HL-60 (cell line): ENCODE results near the gene EXTL1.

ENCODE experiments used
- DNase-seq, 2 experiments: peaks; one replicate each; pipeline ENCODE4 v3.0.0-alpha.2; 2010 to 2020; ENCODE audit warnings: low read depth in 1 of 2, low spot score in 1 of 2
- H3K27ac ChIP-seq: fragments of 250-450 bp; sonication (Bioruptor Pico); replicated peaks from 2 replicates; pipeline ENCODE4 v1.5.1; 2020; ENCODE audit warnings: mild to moderate bottlenecking, moderate library complexity
- H3K27me3 ChIP-seq: fragments of 250-450 bp; sonication (Bioruptor Pico); 2 replicates; pipeline ENCODE4 v1.5.1; 2021; ENCODE audit warnings: mild to moderate bottlenecking, moderate library complexity; ENCODE audit not compliant: insufficient read depth, poor library complexity, severe bottlenecking
- H3K4me3 ChIP-seq: replicated peaks from 2 replicates; pipeline ENCODE4 v1.5.1; 2011; ENCODE audit warnings: mild to moderate bottlenecking, control low read depth, low read length; ENCODE audit not compliant: insufficient read depth
- GABPA ChIP-seq: IDR thresholded peaks from 2 replicates; pipeline ENCODE4 v1.6.1; 2012; ENCODE audit warnings: low read depth
- POLR2AphosphoS5 ChIP-seq: IDR thresholded peaks from 2 replicates; pipeline ENCODE4 v1.6.1; 2012; ENCODE audit warnings: low read depth
- SPI1 ChIP-seq: IDR thresholded peaks from 2 replicates; pipeline ENCODE4 v1.6.1; 2012; ENCODE audit warnings: low read depth, mild to moderate bottlenecking, borderline replicate concordance
- TF ChIP-seq, protein P1 (sequence below): IDR thresholded peaks from 2 replicates; pipeline ENCODE4 v1.6.1; 2012; ENCODE audit warnings: low read depth; ENCODE audit not compliant: insufficient replicate concordance
- TF ChIP-seq, protein P2 (sequence below): IDR thresholded peaks from one replicate; pipeline ENCODE4 v1.5.1; 2011; ENCODE audit warnings: low read length, control low read depth, inconsistent platforms; ENCODE audit not compliant: insufficient read depth

EXTL1 gene

DNA sequence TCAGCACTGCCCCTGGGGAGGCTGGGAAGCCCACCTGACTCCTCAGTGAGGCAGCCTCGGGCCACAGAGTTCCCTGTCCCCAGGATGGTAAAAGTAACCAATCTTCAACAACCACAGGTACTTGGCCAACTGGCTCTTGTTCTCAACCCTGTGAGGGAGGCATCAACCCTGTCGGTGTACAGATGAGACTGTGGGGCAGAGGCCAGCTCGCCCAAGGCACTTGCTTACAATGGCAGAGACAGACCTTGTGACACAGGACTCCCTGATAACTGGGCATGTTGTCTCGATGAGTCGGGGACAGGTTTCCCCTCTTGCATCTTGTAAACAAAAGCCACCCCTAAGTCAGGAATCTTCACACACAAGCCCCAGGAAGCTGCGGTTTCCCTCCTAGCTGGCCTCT, 16.3 kb downstream of the EXTL1 start:
- no peak overlapping the region for H3K4me3 ChIP-seq
- DNase-seq = no peak
- no peak overlapping the region for H3K27ac ChIP-seq
- H3K27me3 ChIP-seq = peaks cover 4% of the 10 kb centered on the region
- TF ChIP-seq GABPA (no peak), SPI1 (no peak), POLR2AphosphoS5 (no peak)
- TF ChIP-seq, protein P1, sequence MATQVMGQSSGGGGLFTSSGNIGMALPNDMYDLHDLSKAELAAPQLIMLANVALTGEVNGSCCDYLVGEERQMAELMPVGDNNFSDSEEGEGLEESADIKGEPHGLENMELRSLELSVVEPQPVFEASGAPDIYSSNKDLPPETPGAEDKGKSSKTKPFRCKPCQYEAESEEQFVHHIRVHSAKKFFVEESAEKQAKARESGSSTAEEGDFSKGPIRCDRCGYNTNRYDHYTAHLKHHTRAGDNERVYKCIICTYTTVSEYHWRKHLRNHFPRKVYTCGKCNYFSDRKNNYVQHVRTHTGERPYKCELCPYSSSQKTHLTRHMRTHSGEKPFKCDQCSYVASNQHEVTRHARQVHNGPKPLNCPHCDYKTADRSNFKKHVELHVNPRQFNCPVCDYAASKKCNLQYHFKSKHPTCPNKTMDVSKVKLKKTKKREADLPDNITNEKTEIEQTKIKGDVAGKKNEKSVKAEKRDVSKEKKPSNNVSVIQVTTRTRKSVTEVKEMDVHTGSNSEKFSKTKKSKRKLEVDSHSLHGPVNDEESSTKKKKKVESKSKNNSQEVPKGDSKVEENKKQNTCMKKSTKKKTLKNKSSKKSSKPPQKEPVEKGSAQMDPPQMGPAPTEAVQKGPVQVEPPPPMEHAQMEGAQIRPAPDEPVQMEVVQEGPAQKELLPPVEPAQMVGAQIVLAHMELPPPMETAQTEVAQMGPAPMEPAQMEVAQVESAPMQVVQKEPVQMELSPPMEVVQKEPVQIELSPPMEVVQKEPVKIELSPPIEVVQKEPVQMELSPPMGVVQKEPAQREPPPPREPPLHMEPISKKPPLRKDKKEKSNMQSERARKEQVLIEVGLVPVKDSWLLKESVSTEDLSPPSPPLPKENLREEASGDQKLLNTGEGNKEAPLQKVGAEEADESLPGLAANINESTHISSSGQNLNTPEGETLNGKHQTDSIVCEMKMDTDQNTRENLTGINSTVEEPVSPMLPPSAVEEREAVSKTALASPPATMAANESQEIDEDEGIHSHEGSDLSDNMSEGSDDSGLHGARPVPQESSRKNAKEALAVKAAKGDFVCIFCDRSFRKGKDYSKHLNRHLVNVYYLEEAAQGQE = no peak
- TF ChIP-seq, protein P2, sequence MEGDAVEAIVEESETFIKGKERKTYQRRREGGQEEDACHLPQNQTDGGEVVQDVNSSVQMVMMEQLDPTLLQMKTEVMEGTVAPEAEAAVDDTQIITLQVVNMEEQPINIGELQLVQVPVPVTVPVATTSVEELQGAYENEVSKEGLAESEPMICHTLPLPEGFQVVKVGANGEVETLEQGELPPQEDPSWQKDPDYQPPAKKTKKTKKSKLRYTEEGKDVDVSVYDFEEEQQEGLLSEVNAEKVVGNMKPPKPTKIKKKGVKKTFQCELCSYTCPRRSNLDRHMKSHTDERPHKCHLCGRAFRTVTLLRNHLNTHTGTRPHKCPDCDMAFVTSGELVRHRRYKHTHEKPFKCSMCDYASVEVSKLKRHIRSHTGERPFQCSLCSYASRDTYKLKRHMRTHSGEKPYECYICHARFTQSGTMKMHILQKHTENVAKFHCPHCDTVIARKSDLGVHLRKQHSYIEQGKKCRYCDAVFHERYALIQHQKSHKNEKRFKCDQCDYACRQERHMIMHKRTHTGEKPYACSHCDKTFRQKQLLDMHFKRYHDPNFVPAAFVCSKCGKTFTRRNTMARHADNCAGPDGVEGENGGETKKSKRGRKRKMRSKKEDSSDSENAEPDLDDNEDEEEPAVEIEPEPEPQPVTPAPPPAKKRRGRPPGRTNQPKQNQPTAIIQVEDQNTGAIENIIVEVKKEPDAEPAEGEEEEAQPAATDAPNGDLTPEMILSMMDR = no peak

DNA sequence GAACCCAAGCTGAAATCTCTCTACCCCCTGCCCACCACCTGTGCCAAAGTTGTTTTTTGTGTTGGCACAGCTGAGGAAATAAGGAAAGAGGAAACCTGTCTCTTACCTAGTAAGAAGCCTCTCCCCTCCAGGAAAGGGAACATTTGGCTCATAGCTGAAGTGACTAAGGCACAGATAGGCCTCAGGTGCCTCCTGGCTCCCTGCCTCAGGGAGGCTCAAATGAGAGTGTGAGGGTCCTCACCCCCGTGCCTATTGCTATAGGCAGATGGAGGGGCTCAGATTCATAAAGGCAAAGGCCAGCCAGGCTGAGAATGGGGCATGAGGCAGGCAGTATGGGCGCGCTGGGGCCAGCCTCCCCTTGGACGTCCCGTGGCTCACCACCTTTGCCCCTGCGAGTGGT, 16.9 kb downstream of the EXTL1 start:
- H3K4me3 ChIP-seq = no peak overlapping the region
- TF ChIP-seq, protein P2 = no peak
- TF ChIP-seq, protein P1 = no peak
- TF ChIP-seq SPI1 (no peak), POLR2AphosphoS5 (no peak), GABPA (no peak)

DNA sequence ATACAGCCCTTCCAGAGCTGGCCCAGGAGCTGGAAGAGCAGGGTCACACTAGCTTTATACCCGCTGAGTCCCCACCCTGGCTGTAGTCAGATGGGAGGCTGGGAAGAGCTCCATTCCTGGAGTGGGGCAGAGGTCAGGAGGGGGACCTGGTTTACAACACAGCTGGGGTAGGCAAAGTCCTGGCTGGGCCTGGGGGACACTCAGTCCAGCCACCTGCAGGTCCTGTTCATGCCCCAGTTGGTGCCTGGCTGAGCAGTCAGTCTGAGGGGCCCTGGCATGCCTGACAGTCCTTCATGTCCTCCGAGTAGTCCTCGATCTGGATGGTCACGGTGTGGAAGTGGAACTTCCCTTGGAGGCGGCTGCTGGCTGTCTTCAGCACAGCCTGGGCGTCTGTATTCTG, 17.3 kb downstream of the EXTL1 start:
- Histone ChIP-seq H3K27ac (no peak overlapping the region), H3K27me3 (peaks cover 5% of the 10 kb centered on the region), H3K4me3 (no peak overlapping the region)
- no peak for DNase-seq
- TF ChIP-seq SPI1 (no peak), POLR2AphosphoS5 (no peak), GABPA (no peak)
- TF ChIP-seq, protein P1 = no peak
- TF ChIP-seq, protein P2 = no peak

More for the DNA sequence above, 16.9 kb downstream of the EXTL1 start:
- DNase-seq = no peak
- Histone ChIP-seq H3K27ac (no peak overlapping the region), H3K27me3 (peaks cover 5% of the 10 kb centered on the region)
